ENCODE data around the gene ADGRB3.

ADGRB3 gene

DNA sequence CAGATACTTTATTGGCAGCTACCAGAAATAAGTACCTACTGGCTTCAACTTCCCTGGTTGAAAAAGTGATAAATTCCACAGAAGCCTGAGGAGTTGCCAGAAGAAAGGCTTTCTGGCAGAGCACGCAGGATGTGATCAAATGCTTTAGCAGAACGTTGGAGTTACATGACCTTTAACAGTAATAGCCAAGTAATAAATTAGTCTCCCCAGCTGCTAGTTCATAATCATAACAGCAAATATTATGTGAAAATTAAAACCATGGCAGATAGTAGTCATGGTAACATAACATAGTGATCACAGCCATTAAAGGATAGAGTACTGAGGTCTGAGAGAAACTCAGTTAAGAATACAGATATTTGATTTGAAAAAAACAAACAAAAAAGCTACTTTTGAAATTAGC is 567.7 kb downstream of the ADGRB3 start:
- TF ChIP-seq, protein P1, sequence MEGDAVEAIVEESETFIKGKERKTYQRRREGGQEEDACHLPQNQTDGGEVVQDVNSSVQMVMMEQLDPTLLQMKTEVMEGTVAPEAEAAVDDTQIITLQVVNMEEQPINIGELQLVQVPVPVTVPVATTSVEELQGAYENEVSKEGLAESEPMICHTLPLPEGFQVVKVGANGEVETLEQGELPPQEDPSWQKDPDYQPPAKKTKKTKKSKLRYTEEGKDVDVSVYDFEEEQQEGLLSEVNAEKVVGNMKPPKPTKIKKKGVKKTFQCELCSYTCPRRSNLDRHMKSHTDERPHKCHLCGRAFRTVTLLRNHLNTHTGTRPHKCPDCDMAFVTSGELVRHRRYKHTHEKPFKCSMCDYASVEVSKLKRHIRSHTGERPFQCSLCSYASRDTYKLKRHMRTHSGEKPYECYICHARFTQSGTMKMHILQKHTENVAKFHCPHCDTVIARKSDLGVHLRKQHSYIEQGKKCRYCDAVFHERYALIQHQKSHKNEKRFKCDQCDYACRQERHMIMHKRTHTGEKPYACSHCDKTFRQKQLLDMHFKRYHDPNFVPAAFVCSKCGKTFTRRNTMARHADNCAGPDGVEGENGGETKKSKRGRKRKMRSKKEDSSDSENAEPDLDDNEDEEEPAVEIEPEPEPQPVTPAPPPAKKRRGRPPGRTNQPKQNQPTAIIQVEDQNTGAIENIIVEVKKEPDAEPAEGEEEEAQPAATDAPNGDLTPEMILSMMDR (IDR thresholded peaks at IDR 0.05; ENCODE audit: insufficient read depth, low read depth, low read length, missing control alignments) = no peak
- H3K4me3 ChIP-seq (ENCODE audit: low read length) = no peak overlapping the region
- DNase-seq (ENCODE audit: low read depth) = no peak

DNA sequence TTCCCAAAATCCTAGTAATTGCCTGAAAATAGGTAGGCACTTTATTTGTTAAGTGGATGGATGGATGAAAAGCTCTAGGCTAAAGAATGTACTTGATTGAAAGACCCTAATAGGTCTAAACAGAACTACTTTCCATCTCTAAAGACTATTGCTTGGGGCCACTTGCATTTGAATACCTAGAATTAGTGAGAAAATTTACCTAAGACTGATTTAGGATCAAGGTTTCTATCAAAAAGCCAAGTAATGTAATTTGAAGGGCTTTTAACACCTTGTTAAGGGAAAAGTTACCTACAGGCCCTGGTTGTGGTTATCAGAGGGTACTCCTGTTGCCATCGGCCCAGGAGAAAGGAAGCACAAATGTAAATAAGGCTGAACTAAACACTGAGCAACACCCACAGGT is 581.0 kb downstream of the ADGRB3 start:
- TF ChIP-seq, protein P1 (IDR thresholded peaks at IDR 0.05; ENCODE audit: insufficient read depth, low read depth, low read length, missing control alignments) = no peak
- H3K4me3 ChIP-seq (ENCODE audit: low read length) = no peak overlapping the region
- DNase-seq (ENCODE audit: low read depth) = no peak

DNA sequence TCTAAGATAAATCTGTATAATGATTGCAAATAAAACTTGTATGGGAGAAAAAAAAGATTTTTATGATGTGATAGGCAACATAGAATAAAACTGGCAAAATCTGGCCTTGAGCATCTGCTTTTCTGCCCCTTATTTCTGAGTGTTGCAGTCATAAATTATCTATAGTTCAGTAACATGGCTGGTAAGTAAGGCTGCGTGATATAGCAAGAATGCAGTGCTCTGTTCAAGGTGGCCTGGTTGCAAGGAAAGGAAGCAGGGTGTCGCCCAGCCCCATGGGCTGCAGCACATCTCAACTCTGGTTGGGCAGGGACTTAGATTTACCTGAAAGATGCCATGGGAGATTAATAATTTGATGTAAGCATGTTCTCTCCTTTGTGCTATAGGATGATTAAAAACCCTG is 582.3 kb downstream of the ADGRB3 start:
- no peak for DNase-seq (ENCODE audit: low read depth)
- TF ChIP-seq, protein P1 (IDR thresholded peaks at IDR 0.05; ENCODE audit: insufficient read depth, low read depth, low read length, missing control alignments) = no peak
- no peak overlapping the region for H3K4me3 ChIP-seq (ENCODE audit: low read length)

DNA sequence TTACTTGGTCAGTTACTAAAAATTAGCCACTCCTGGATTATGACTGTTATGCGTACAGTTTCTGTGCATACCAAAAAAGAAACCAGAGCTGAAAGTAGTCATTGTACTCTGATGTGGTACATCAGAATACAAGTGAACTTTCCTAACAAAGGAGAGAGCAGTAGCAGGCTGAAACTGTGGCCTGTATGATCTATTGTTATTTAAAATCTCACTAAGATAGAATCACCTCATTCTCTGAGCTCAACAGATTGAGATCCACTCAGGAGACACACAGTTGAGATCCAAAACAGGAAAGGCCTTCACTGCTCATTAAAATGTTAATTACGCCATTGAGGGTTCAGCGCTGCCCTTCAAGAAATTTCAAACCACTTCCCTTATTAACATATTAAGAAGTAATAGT is 585.3 kb downstream of the ADGRB3 start:
- TF ChIP-seq, protein P1 (IDR thresholded peaks at IDR 0.05; ENCODE audit: insufficient read depth, low read depth, low read length, missing control alignments) = no peak
- no peak overlapping the region for H3K4me3 ChIP-seq (ENCODE audit: low read length)
- no peak for DNase-seq (ENCODE audit: low read depth)

DNA sequence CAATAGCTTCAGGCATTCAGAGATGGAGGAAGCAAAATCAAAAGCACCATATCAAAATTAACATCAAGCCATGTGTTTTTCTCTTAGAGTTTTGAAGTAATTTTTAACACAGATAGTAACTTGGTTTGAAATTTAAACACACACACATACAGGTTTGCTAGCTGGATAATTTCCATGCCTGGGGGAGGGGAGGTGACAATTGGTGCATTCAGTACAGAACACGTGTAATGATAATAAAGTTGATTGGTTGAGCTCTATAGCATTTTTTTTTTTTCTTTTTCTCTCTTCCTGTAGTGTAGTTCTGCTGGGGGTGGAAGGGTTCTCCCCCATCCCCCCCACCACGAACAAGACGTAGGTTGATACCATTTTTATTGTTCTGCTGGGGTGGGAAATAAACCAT is 596.9 kb downstream of the ADGRB3 start:
- DNase-seq (ENCODE audit: low read depth) = no peak
- no peak overlapping the region for H3K4me3 ChIP-seq (ENCODE audit: low read length)
- TF ChIP-seq, protein P1 (IDR thresholded peaks at IDR 0.05; ENCODE audit: insufficient read depth, low read depth, low read length, missing control alignments) = no peak

DNA sequence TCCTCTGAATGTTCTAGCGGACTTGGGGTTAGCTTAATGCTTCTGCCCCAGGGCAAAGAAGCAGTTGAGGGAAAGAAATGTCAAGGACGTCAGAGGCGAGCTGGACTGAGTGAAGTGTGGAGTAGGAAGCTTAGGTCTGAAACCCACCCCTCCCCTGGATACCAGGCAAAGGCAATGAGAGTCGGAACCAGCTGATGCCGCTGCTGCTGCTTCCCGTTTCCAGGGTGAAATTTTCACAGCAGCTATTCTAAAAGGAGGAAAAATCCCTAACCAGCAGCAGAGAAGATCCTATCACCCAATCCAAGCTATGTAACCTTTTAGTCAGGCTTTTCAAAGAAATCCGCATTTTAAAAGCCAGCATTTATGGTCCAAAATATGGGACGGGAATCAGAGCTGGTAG is 597.4 kb downstream of the ADGRB3 start:
- H3K4me3 ChIP-seq (ENCODE audit: low read length) = no peak overlapping the region
- TF ChIP-seq, protein P1 (IDR thresholded peaks at IDR 0.05; ENCODE audit: insufficient read depth, low read depth, low read length, missing control alignments) = no peak
- DNase-seq (ENCODE audit: low read depth) = no peak

DNA sequence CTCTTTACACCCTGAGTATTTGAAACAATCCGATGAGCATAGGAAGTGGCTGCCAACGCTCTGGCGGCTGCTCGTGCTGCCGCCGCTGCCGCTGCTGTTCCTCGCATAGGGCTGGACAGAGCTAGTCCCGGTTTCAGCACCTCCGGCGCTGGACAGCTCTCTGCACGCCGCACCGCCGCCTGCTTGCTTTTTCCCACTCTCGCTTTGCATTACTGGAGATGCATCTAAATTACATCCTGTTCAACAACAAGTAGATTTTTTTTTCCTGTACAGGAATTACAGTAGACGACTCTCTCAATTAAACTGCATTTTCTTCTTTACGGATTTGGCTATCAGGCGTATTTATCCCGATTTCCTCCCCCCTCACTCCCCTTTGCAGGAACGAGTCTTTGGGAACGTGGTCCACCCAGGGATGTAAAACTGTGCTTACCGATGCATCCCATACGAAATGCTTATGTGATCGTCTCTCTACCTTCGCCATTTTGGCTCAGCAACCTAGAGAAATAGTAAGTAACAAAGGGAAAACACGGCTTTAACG is 597.9 kb downstream of the ADGRB3 start:
- no peak overlapping the region for H3K4me3 ChIP-seq (ENCODE audit: low read length)
- DNase-seq (ENCODE audit: low read depth) = peak; percentile 75
- TF ChIP-seq, protein P1 (IDR thresholded peaks at IDR 0.05; ENCODE audit: insufficient read depth, low read depth, low read length, missing control alignments) = no peak

Data from epithelial cell of esophagus (primary cell).